GM12864 (cell line): ENCODE data around the gene GFAP.

ENCODE experiments used
- DNase-seq: peaks from one replicate; pipeline ENCODE4 v3.0.0-alpha.2; 2011; ENCODE audit warnings: low read depth
- H3K4me3 ChIP-seq: 2 replicates; pipeline ENCODE4 v1.5.1; 2011; ENCODE audit warnings: mild to moderate bottlenecking, low read depth, low read length, control low read depth
- TF ChIP-seq, protein P1 (sequence below): IDR thresholded peaks from 2 replicates; pipeline ENCODE4 v1.5.1; 2011; ENCODE audit warnings: low read depth, mild to moderate bottlenecking, moderate library complexity, low read length, control low read depth, inconsistent platforms; ENCODE audit errors: missing control alignments

Gene GFAP

DNA sequence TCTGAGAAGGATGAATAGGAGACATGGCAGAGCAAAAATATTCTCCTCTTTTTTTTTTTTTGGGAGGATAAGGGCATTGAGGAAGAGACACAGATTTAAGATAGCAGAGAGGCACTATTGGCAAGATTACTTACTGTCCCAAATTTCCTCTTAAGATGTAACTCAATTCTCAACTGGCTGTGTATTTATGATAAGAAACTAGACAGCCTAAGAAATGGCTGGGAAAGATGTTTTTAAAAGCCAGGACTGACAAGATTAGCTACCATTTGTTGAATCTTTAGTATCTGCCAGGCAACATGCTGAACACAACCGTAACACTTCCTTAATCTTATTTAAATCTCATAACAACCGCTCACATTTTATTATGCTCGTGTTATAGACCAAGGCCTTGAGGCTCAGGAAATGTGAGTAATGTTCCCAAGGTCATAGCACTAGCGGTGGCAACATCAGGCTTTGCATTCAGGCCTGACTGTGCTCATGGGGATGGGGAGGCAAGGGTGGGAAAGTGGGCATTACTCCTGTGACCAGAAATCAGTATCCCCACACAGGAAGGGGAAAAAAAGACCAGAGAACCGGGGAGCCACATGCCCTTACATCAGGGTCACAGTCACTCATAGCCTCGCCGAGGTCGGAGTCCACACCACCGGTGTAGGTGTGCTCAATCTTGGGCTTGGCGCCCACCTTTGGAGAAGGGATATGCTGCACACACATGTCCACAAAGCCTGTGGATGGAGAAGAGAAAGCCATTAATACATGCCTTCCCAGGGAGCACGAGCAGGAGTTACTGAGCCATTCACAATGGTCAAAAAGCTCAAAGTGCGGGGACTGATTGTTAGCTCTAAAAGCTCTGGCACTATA is 52.0 kb downstream of the GFAP start:
- TF ChIP-seq, protein P1, sequence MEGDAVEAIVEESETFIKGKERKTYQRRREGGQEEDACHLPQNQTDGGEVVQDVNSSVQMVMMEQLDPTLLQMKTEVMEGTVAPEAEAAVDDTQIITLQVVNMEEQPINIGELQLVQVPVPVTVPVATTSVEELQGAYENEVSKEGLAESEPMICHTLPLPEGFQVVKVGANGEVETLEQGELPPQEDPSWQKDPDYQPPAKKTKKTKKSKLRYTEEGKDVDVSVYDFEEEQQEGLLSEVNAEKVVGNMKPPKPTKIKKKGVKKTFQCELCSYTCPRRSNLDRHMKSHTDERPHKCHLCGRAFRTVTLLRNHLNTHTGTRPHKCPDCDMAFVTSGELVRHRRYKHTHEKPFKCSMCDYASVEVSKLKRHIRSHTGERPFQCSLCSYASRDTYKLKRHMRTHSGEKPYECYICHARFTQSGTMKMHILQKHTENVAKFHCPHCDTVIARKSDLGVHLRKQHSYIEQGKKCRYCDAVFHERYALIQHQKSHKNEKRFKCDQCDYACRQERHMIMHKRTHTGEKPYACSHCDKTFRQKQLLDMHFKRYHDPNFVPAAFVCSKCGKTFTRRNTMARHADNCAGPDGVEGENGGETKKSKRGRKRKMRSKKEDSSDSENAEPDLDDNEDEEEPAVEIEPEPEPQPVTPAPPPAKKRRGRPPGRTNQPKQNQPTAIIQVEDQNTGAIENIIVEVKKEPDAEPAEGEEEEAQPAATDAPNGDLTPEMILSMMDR = no peak
- no peak overlapping the region for H3K4me3 ChIP-seq
- DNase-seq = no peak

DNA sequence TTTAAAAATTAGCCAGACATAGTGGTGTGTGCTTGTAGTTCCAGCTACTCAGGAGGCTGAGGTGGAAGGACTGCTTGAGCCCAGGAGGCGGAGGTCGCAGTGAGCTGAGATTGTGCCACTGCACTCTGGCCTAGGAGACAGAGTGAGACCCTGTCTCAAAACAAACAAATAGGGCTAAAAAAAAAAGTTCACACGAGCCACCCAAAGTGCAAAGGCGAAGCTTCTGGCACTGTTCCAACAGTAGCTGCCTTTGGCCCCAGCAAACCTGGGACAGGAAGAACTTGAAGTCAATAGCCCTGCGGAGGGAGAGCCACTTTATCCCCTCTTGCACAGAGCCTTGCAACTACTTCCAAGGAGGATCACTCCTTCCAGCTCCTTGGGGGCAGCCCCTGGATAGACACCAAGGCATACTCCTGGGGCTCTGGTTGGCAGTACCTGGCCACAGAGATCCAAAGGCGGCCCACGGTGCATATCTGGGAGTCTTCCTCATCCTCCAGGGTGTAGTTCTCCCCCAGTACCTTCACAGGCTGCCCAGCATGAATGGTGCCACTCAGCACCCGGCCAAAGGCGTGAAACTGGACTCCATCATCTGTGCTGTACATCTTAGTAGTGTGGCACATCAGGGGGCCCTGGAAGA is 52.9 kb downstream of the GFAP start:
- no peak for DNase-seq
- H3K4me3 ChIP-seq = no peak overlapping the region
- TF ChIP-seq, protein P1 = no peak

DNA sequence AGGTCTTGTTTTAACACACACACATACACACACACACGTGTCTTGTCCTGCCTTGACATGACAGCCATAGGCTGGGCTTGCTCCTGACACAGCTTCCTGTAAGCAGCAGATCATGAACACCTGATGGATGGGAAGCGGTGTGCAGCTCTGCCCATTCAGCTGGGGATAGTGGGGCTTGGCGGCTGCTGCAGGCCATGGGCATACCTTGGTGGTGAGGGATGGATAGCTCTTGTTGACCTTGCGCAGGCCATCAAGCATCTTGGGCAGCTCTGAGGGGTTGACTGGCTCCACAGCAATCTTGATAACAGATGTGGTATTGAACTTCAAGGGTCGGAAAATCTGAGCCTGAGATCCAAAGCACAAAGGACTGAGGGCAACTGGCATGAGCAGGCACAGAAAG is 55.6 kb downstream of the GFAP start:
- DNase-seq = no peak
- H3K4me3 ChIP-seq = no peak overlapping the region
- TF ChIP-seq, protein P1 = no peak

DNA sequence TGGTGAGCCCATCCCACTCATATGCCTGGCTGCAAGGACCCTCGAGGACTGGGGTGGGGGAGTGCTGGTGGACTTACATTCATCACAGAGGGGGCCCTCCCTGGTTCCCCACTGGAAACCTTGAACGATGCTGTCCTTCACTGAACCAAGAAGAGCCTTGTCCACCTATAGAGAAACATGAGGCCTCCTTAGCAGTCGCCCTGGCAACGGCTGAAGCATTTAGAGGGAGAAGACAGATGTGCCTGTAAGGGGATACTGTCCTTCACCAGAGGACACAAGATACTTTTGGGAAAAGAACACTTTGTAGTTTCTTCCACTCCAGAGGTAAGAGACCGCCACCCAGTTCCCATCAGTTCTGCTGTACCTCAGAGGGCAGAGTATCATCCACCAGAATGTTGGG is 61.1 kb downstream of the GFAP start:
- no peak for DNase-seq
- TF ChIP-seq, protein P1 = no peak
- no peak overlapping the region for H3K4me3 ChIP-seq
